Epithelial cell of prostate (primary cell): Measurements from ENCODE around the gene SCAMP3.
"Not testable (repeated sequence)": the region's sequence is repeated elsewhere in the genome, so short reads cannot be mapped to it uniquely, and the experiment has no call there.

Experiments used
- DNase-seq: peaks from one replicate; pipeline ENCODE4 v3.0.0-alpha.2; 2011; ENCODE audit warnings: low read depth, low spot score
- H3K27ac ChIP-seq: fragments of 450-650 bp; 2 replicates; pipeline ENCODE4 v1.5.1; 2017; ENCODE audit warnings: mild to moderate bottlenecking

SCAMP3 gene

GRCh38 chr1:155261852-155262673, at the start of gene SCAMP3:
TSS of gene SCAMP3 (minus strand) at chr1:155262360. CDS start at chr1:155262151, 209 bp downstream.
- H3K27ac ChIP-seq, result peak within 1 kb of the TSS; percentile 75
- DNase-seq, result peak; percentile 90

- no peak for DNase-seq
- peak overlapping the region; percentile 97 for H3K27ac ChIP-seq
These were observed 47.4 kb upstream of the SCAMP3 start for GRCh38 chr1:155309423-155310021.

GRCh38 chr1:155308493-155309422, 46.6 kb upstream of the SCAMP3 start, which contains the start of gene FDPS:
TSS of gene FDPS (plus strand) at chr1:155308866. CDS start at chr1:155309790, 924 bp downstream.
- DNase-seq, result peak; percentile 93
- peak within 1 kb of the TSS; percentile 97 for H3K27ac ChIP-seq

GRCh38 chr1:155307247-155307740, 45.1 kb upstream of the SCAMP3 start:
- H3K27ac ChIP-seq, result peak overlapping the region; percentile 97
- no peak for DNase-seq

- no peak for DNase-seq
- H3K27ac ChIP-seq, result no peak overlapping the region
These were observed 43.8 kb upstream of the SCAMP3 start for GRCh38 chr1:155305881-155306391.

- DNase-seq, result no peak
- no peak overlapping the region for H3K27ac ChIP-seq
These were observed 42.5 kb upstream of the SCAMP3 start for GRCh38 chr1:155304558-155305063.

GRCh38 chr1:155301342-155301841, 39.2 kb upstream of the SCAMP3 start, which contains the start of gene PKLR:
TSS of gene PKLR (minus strand) at chr1:155301438. CDS start at chr1:155301395, 43 bp downstream.
- no peak for DNase-seq
- no peak within 1 kb of the TSS for H3K27ac ChIP-seq

- no peak overlapping the region for H3K27ac ChIP-seq
These were observed 38.6 kb upstream of the SCAMP3 start for GRCh38 chr1:155300553-155301329.

GRCh38 chr1:155300024-155300423, 37.9 kb upstream of the SCAMP3 start:
- no peak overlapping the region for H3K27ac ChIP-seq
- DNase-seq, result no peak

More at GRCh38 chr1:155300553-155301329, 38.6 kb upstream of the SCAMP3 start:
- DNase-seq, result no peak

GRCh38 chr1:155297384-155297783, 35.2 kb upstream of the SCAMP3 start:
- no peak for DNase-seq
- no peak overlapping the region for H3K27ac ChIP-seq

- no peak for DNase-seq
- no peak overlapping the region for H3K27ac ChIP-seq
These were observed 34.5 kb upstream of the SCAMP3 start for GRCh38 chr1:155296661-155297060.

GRCh38 chr1:155295942-155296267, 33.7 kb upstream of the SCAMP3 start:
- no peak for DNase-seq
- H3K27ac ChIP-seq, result no peak overlapping the region

- no peak for DNase-seq
- H3K27ac ChIP-seq, result no peak overlapping the region
These were observed 33.2 kb upstream of the SCAMP3 start for GRCh38 chr1:155295183-155295941.

- H3K27ac ChIP-seq, result no peak overlapping the region
- no peak for DNase-seq
These were observed 32.5 kb upstream of the SCAMP3 start for GRCh38 chr1:155294520-155295182.

- DNase-seq, result no peak
- no peak overlapping the region for H3K27ac ChIP-seq
These were observed 31.1 kb upstream of the SCAMP3 start for GRCh38 chr1:155293086-155293749.

GRCh38 chr1:155291006-155291405, 28.8 kb upstream of the SCAMP3 start:
- not testable (repeated sequence) for DNase-seq, H3K27ac ChIP-seq

GRCh38 chr1:155287987-155288543, 25.9 kb upstream of the SCAMP3 start:
- DNase-seq, result no peak
- H3K27ac ChIP-seq, result no peak overlapping the region
